Jurkat, Clone E6-1 (cell line): Measurements from ENCODE around the gene E2F4.

Source experiments
- DNase-seq: peaks from one replicate; pipeline ENCODE4 v3.0.0-alpha.2; 2011; ENCODE audit warnings: low read depth, low spot score
- H3K4me3 ChIP-seq: 2 replicates; pipeline ENCODE4 v1.5.1; 2011; ENCODE audit warnings: mild to moderate bottlenecking, low read length, control low read depth, moderate library complexity

E2F4 gene

DNA sequence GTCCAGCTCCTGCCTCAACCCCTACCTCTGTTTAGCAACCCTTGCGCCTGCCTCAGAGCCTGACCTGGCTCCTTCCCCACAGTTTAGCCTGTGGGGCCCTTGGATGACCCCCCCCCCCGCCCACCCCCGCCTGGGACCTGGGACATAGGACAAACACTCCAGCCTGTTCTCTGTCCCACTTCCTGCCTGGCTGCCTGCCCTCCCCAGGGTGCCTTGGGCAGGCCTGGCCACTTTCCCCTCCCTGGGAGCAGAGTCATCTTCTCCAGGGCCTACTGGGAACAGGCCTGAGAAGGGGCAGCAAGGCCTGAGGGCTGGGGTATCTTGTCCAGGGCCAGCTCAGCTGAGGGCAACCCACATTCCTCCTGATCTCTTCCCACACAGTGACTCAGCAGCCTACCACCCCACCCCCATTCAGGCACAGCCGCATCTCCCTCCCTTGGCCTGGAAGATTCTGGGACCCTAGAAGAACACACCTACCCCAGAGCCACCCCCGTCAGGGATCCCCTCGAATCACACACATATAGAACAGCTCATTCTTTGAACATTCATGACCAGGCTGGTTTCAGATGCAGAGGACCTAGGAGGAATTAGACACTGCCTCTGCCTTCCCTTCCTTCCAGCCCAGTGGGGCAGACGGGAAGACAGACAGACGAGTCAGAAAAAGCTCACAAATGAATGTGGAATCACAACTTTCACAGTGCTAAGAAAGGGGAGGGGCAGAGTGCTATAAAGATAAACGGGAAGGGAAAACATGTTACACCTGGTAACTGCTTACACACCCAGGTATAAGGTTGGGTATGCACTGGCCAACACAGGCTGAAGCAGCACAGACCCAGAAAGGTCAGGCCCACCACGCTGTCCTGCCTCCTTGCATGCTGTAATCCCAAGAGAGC is 49.3 kb downstream of the E2F4 start:
- no peak for DNase-seq

DNA sequence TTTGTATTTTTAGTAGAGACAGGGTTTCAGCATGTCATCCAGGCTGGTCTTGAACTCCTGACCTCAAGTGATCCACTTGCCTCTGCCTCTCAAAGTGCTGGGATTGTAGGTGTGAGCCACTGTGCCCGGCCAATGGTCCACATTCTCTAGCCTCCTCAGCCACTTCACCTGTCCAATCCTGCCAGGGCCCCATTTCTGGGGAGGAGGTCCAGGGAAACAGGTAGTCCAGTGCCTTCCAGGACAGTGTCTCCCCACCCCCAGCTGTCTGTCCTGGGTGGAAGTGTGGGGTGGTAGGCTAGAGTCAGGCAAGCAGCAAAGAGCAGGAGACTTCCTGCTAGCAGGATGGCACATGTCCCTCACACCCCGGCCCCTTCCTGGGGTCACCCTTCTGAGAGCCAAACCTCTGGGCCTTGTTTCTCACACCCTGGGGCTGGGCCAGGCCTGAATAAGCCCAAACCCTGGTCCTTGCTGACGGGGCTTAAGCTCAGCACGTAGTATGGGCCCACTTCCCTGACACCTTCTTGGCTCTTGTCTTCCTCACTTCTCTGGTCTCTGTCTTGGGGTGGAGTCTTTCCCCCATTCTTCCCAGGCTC is 50.3 kb downstream of the E2F4 start:
- no peak overlapping the region for H3K4me3 ChIP-seq
- DNase-seq, result no peak

More for the DNA sequence above, 49.3 kb downstream of the E2F4 start:
- H3K4me3 ChIP-seq, result no peak overlapping the region

DNA sequence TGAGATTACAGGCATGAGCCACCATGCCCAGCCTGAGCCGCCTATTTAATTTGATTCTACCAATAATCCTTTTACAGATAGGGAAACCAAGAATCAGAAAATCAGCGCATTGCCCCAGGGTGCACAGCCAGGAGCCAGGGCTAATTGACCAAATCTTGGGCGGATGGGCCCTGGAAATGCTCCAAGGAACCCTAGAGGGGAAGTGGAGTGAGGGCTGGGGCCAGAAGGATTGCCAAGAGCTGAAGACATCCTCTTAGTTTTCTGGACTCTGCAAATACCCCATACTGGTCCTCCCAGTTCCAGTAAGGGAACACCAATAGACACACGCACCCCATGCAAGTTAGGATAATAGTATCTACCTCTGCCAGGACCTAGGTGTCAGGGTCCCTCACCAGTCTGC is 51.5 kb downstream of the E2F4 start:
- no peak for DNase-seq
- no peak overlapping the region for H3K4me3 ChIP-seq

- peak; percentile 74 for DNase-seq
- H3K4me3 ChIP-seq, result peak overlapping the region; percentile 21
Observed at GRCh38 chr16:67244387-67245185, 52.6 kb downstream of the E2F4 start.

- DNase-seq, result no peak
- H3K4me3 ChIP-seq, result no peak overlapping the region
Observed at GRCh38 chr16:67245186-67245585, 53.2 kb downstream of the E2F4 start.

DNA sequence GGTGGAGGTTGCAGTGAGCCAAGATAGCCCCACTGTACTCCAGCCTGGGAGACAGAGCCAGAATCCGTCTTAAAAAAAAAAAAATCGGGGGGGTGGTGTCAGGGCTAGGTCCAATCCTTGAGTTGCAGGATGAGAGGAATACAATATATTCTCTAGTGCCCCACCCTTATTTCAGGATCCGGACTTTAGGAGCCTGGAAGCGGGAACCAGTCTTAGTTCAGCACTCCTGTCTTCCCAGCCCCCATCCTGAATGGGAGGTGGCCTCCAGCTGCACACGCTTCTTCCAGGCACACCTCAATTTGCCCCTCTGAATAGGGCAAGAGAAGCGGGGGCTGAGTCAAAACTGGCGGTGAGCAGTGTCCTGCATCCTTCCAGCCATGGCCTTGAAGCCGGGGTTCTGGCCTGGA is 53.7 kb downstream of the E2F4 start:
- H3K4me3 ChIP-seq, result no peak overlapping the region
- DNase-seq, result no peak

- peak overlapping the region; percentile 78 for H3K4me3 ChIP-seq
- DNase-seq, result no peak
Observed at GRCh38 chr16:67246081-67246755, 54.3 kb downstream of the E2F4 start.

GRCh38 chr16:67246756-67247191 is 54.8 kb downstream of the E2F4 start:
- H3K4me3 ChIP-seq, result peak overlapping the region; percentile 78
- DNase-seq, result no peak

DNA sequence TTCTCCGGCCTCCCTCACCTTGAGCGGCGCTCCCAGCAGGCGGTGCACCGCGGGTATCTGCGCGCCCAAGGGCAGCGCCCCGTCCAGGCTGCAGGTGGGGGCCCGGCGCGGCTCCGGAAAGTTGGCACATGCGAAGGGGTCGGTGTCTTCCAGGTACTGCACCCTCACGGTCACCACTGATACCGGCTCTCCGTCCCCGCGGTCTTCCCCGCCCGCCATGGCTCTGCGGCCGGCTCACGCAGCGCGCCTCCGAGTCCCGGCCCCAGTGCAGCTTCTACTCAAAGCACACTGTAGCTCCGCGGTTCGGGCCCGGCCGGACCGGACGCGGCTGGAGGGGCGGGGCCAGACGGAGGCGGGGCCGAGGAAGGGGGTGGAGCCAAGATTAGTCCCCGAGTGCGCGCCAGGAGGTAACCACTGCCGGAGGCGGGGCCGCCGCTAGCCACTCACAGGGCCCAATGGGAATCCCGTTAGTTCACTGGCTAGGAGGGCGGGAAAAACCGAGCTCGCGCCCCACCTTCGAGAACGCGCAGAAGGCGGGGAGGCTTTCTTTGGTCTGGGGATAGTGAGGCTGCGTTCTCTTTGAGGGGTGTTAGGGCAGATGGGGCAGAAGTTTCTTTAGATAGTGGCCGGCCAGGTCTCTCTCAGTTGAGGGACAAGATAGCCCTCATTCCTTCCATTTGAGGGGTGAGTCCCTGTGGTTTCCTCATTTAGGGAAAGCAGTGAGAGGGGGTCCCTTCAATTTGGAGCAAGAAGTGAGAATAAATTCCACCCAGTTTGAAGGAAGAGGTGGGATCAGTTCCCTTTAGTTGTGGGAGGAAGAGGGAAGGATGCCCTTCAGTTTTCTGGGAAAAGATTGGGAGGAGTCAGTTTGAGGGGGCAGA is 55.5 kb downstream of the E2F4 start, which contains the start of gene FHOD1:
Gene FHOD1, minus strand, starts transcription at position 290 of the 881 bp plus-strand sequence. Its CDS starts 71 bp downstream, at position 219.
- peak; percentile 92 for DNase-seq
- peak within 1 kb of the TSS; percentile 78 for H3K4me3 ChIP-seq

GRCh38 chr16:67248073-67248400 is 56.1 kb downstream of the E2F4 start:
- DNase-seq, result no peak
- peak overlapping the region; percentile 78 for H3K4me3 ChIP-seq
